H1 (cell line): ENCODE measurements around the gene INTS7. TPM values are rescaled to one million over a fixed set of nuclear protein-coding genes. Genes with fewer than 3 reads are reported as not detected.

Experiments
- CTCF ChIA-PET: fragments of 300-600 bp; sonication (Branson Sonifier 250); formaldehyde crosslinking; loops from one replicate; lab custom pipeline; 2021; ENCODE audit not compliant: partially characterized antibody; lab: Charles Lee
- POLR2A ChIA-PET: fragments of 300-600 bp; sonication (Branson Sonifier 250); formaldehyde crosslinking; loops from one replicate; lab custom pipeline; 2021; ENCODE audit warnings: inconsistent platforms; ENCODE audit not compliant: partially characterized antibody; lab: Charles Lee
- DNase-seq, 2 experiments: peaks; one replicate each; pipeline versions ENCODE4 v3.0.0 to v3.0.0-alpha.2; 2010 to 2022; ENCODE audit warnings: low spot score in 2 of 2, low read depth in 1 of 2, mixed read lengths in 1 of 2
- FAIRE-seq: peaks from 2 replicates; lab custom pipeline; 2011; peaks lifted over from hg19 to GRCh38; lab: Jason Lieb, UNC
- H2AFZ ChIP-seq: 2 replicates; pipeline ENCODE4 v1.8.1; 2012; ENCODE audit warnings: low read length, inconsistent platforms
- H2AK5ac ChIP-seq: 2 replicates; pipeline ENCODE4 v1.6.1; 2013; ENCODE audit warnings: low read depth, low read length
- H2BK120ac ChIP-seq: replicated peaks from 2 replicates; pipeline ENCODE3; 2013; ENCODE audit warnings: low read depth, low read length, inconsistent platforms
- H2BK12ac ChIP-seq: 2 replicates; pipeline ENCODE4 v1.6.1; 2013; ENCODE audit warnings: low read depth, low read length
- H2BK15ac ChIP-seq: 2 replicates; pipeline ENCODE4 v1.6.1; 2013; ENCODE audit warnings: low read length
- H2BK20ac ChIP-seq: 2 replicates; pipeline ENCODE4 v1.6.1; 2013; ENCODE audit warnings: low read length
- H2BK5ac ChIP-seq: 2 replicates; pipeline ENCODE4 v1.6.1; 2013; ENCODE audit warnings: low read depth, low read length
- H3K14ac ChIP-seq: 2 replicates; pipeline ENCODE4 v1.6.1; 2013; ENCODE audit warnings: inconsistent platforms; ENCODE audit not compliant: insufficient read length
- H3K18ac ChIP-seq: 2 replicates; pipeline ENCODE4 v1.6.1; 2013; ENCODE audit warnings: low read length; ENCODE audit errors: extremely low read depth
- H3K23ac ChIP-seq: 2 replicates; pipeline ENCODE4 v1.6.1; 2013; ENCODE audit warnings: inconsistent platforms; ENCODE audit not compliant: insufficient read length
- H3K23me2 ChIP-seq: 2 replicates; pipeline ENCODE4 v1.6.1; 2013; ENCODE audit warnings: low read depth, low read length
- H3K27ac ChIP-seq: 2 replicates; pipeline ENCODE4 v1.6.1; 2011; ENCODE audit warnings: low read depth, low read length, inconsistent platforms
- H3K27me3 ChIP-seq, 4 experiments: replicated peaks in 1 of 4; 1 replicate in 1 of 4; 2 replicates in 3 of 4; pipeline versions ENCODE4 v1.6.1 to v1.8.1; 2011 to 2013; ENCODE audit warnings: low read length in 3 of 4, mild to moderate bottlenecking in 3 of 4, inconsistent platforms in 2 of 4, mixed read lengths in 2 of 4, moderate library complexity in 1 of 4; ENCODE audit not compliant: control insufficient read depth in 3 of 4, insufficient read depth in 3 of 4; ENCODE audit errors: extremely low read depth in 1 of 4
- H3K36me3 ChIP-seq, 4 experiments: 2 replicates each; pipeline versions ENCODE4 v1.6.1 to v1.8.1; 2011 to 2013; ENCODE audit warnings: mild to moderate bottlenecking in 4 of 4, low read length in 3 of 4, moderate library complexity in 2 of 4, control low read depth in 1 of 4, inconsistent platforms in 1 of 4; ENCODE audit not compliant: insufficient read depth in 4 of 4, control insufficient read depth in 2 of 4
- H3K4ac ChIP-seq: replicated peaks from 2 replicates; pipeline ENCODE3; 2013; ENCODE audit warnings: low read length, low read depth, mixed read lengths, inconsistent platforms; ENCODE audit not compliant: insufficient read length
- H3K4me1 ChIP-seq, 4 experiments: replicated peaks in 1 of 4; 1 replicate in 1 of 4; 2 replicates in 3 of 4; pipeline versions ENCODE4 v1.6.1 to v1.8.1; 2011 to 2013; ENCODE audit warnings: low read length in 3 of 4, inconsistent platforms in 2 of 4, mixed read lengths in 1 of 4; ENCODE audit not compliant: insufficient read depth in 4 of 4, control insufficient read depth in 3 of 4
- H3K4me2 ChIP-seq, 2 experiments: 2 replicates each; pipeline versions ENCODE4 v1.6.1 to v1.8.1; 2011 to 2013; ENCODE audit warnings: low read depth in 2 of 2, low read length in 2 of 2, control low read depth in 1 of 2, inconsistent platforms in 1 of 2, mild to moderate bottlenecking in 1 of 2; ENCODE audit not compliant: insufficient read depth in 1 of 2
- H3K4me3 ChIP-seq, 4 experiments: fragments of 200-600, 300-600 bp in 1 of 4; sonication (generic), shearing (Covaris generic), sonication (Bioruptor Twin) in 1 of 4; 2 replicates each; pipeline versions ENCODE4 v1.5.1 to v1.8.1; 2011 to 2016; ENCODE audit warnings: low read length in 4 of 4, low read depth in 3 of 4, control low read depth in 2 of 4, inconsistent platforms in 2 of 4, mild to moderate bottlenecking in 2 of 4, mixed read lengths in 1 of 4, moderate library complexity in 1 of 4; ENCODE audit not compliant: insufficient read depth in 2 of 4; ENCODE audit errors: extremely low read depth in 1 of 4
- H3K56ac ChIP-seq: replicated peaks from 2 replicates; pipeline ENCODE3; 2013; ENCODE audit warnings: low read depth, mild to moderate bottlenecking, mixed read lengths, low read length, inconsistent platforms; ENCODE audit not compliant: insufficient read length
- H3K79me1 ChIP-seq: 2 replicates; pipeline ENCODE4 v1.6.1; 2013; ENCODE audit warnings: low read depth, low read length, control low read depth
- H3K79me2 ChIP-seq, 2 experiments: 2 replicates each; pipeline versions ENCODE4 v1.6.1 to v1.8.1; 2012 to 2013; ENCODE audit warnings: low read length in 2 of 2, mild to moderate bottlenecking in 2 of 2, inconsistent platforms in 1 of 2; ENCODE audit not compliant: insufficient read depth in 2 of 2, control insufficient read depth in 1 of 2
- H3K9ac ChIP-seq, 4 experiments: replicated peaks in 1 of 4; 1 replicate in 1 of 4; 2 replicates in 3 of 4; pipeline versions ENCODE4 v1.6.1 to v1.8.1; 2011 to 2013; ENCODE audit warnings: low read depth in 3 of 4, low read length in 3 of 4, control low read depth in 2 of 4, mild to moderate bottlenecking in 2 of 4, moderate library complexity in 2 of 4, inconsistent platforms in 1 of 4; ENCODE audit errors: extremely low read depth in 1 of 4
- H3K9me3 ChIP-seq, 2 experiments: 2 replicates each; pipeline versions ENCODE4 v1.6.1 to v1.8.1; 2012 to 2013; ENCODE audit warnings: mild to moderate bottlenecking in 2 of 2, moderate library complexity in 2 of 2, control low read depth in 1 of 2, inconsistent platforms in 1 of 2, low read depth in 1 of 2, low read length in 1 of 2, mixed read lengths in 1 of 2; ENCODE audit not compliant: insufficient read depth in 2 of 2
- H4K20me1 ChIP-seq, 2 experiments: replicated peaks in 1 of 2; 2 replicates each; pipeline versions ENCODE3 to v1.8.1; 2011 to 2013; ENCODE audit warnings: inconsistent platforms in 2 of 2, low read length in 2 of 2, mild to moderate bottlenecking in 1 of 2; ENCODE audit not compliant: insufficient read depth in 2 of 2, control insufficient read depth in 1 of 2
- H4K5ac ChIP-seq: 2 replicates; pipeline ENCODE4 v1.6.1; 2013; ENCODE audit warnings: low read length, low read depth, mixed read lengths, inconsistent platforms; ENCODE audit not compliant: insufficient read length
- H4K8ac ChIP-seq: 2 replicates; pipeline ENCODE4 v1.8.0; 2013; ENCODE audit warnings: mild to moderate bottlenecking, moderate library complexity, low read length, inconsistent platforms; ENCODE audit not compliant: insufficient read depth; ENCODE audit errors: extremely low read depth
- H4K91ac ChIP-seq: replicated peaks from 2 replicates; pipeline ENCODE3; 2013; ENCODE audit warnings: low read length, mixed read lengths, inconsistent platforms; ENCODE audit not compliant: insufficient read length
- BRCA1 ChIP-seq: IDR thresholded peaks from 2 replicates; pipeline ENCODE4 v1.6.1; 2012; ENCODE audit warnings: low read depth, low read length, improper control_type of control experiment
- CBX5 ChIP-seq: fragments of 300-800, 300-1000 bp; sonication (generic); IDR thresholded peaks from 2 replicates; pipeline ENCODE4 v1.7.1; 2016; ENCODE audit warnings: antibody characterized with exemption, low read length, low read depth
- EZH2 ChIP-seq: fragments of 200-600 bp; sonication (generic); IDR thresholded peaks from 2 replicates; pipeline ENCODE4 v1.7.1; 2012; ENCODE audit warnings: low read depth, mild to moderate bottlenecking, moderate library complexity, low read length, inconsistent platforms; ENCODE audit not compliant: severe bottlenecking
- WGBS, 2 experiments: shearing (Covaris generic) in 1 of 2; methylation state at CpG; one replicate each; pipeline versions ENCODE4 v1.1.6 to v1.1.7; 2013 to 2015; ENCODE audit warnings: low lambda C conversion rate in 2 of 2, mixed read lengths in 2 of 2, inconsistent platforms in 1 of 2, low coverage in 1 of 2, missing lambda C conversion rate in 1 of 2; ENCODE audit not compliant: insufficient replicate concordance in 2 of 2, insufficient coverage in 1 of 2, insufficient read length in 1 of 2; ENCODE audit errors: extremely low coverage in 1 of 2, missing lambda C conversion rate in 1 of 2; 5-methylcytosine and 5-hydroxymethylcytosine counted together
- polyA plus RNA-seq, 7 experiments: library from polyadenylated mRNA; depleted of rRNA in 3 of 7; stranded (reverse) in 5 of 7; unstranded in 2 of 7; fragments of >200 nt in 5 of 7; fragments of 200-250 nt in 2 of 7; gene quantifications; 1 replicate in 5 of 7; 2 replicates in 1 of 7; 4 replicates in 1 of 7; pipeline versions ENCODE4 v1.2.1 to v1.2.3, GENCODE V29; 2011 to 2013; ENCODE audit warnings: missing spikeins in 2 of 7, mixed read lengths in 2 of 7
- total RNA-seq: library from RNA; stranded (reverse); fragmentation: NEBNext Ultra II Directional; extraction: Animal tissue kit (Norgen Biotek cat#: 25700); gene quantifications from 2 replicates; pipeline ENCODE4 v1.2.1, GENCODE V29; 2021
- TF ChIP-seq, protein P1 (sequence below): IDR thresholded peaks from 2 replicates; pipeline ENCODE4 v1.6.1; 2011; ENCODE audit warnings: low read depth, mild to moderate bottlenecking, low read length; ENCODE audit not compliant: insufficient read depth

Gene INTS7
- total and polyA plus RNA-seq, 2 of the 8 experiments (the other 6 are each of a cell fraction or from before 2014, with no cell fraction given): 15.2 to 22.4 TPM

DNA sequence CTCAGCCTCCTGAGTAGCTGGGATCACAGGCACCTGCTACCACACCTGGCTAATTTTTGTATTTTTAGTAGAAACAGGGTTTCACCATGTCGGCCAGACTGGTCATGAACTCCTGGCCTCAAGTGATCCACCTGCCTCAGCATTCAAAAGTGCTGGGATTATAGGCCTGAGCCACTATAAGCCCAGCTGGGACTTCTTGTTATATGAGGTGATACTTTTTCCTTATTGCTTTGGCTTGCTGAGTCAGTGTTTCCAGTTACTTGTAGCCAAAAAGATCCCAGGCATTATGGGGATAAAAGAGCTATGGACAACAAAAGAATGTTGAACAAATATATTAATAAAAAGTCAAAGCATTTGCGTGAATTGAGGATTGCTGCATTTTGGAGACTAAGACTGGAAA is 134.9 kb downstream of the INTS7 start:
- Histone ChIP-seq H4K5ac (no peak overlapping the region), H4K8ac (no peak overlapping the region), H3K27ac (no peak overlapping the region), H2BK120ac (no peak overlapping the region), H2BK15ac (no peak overlapping the region), H2BK20ac (no peak overlapping the region), H3K79me2 (no peaks in the 10 kb centered on the region), H3K56ac (no peak overlapping the region), H3K18ac (no peak overlapping the region), H2AFZ (no peak overlapping the region), H4K20me1 (no peaks in the 10 kb centered on the region), H3K27me3 (no peaks in the 10 kb centered on the region), H3K23ac (no peak overlapping the region), H3K14ac (no peak overlapping the region), H2BK12ac (no peak overlapping the region), H3K4ac (no peak overlapping the region), H3K4me1 (no peaks in the 10 kb centered on the region), H3K4me2 (no peak overlapping the region), H3K9ac (no peak overlapping the region), H4K91ac (no peak overlapping the region), H2BK5ac (no peak overlapping the region), H3K79me1 (no peaks in the 10 kb centered on the region), H3K23me2 (no peaks in the 10 kb centered on the region), H3K36me3 (no peaks in the 10 kb centered on the region), H3K4me3 (no peak overlapping the region), H3K9me3 (peaks cover 12 to 15% of the 10 kb centered on the region in 2 experiments), H2AK5ac (no peak overlapping the region)
- ChIA-PET POLR2A (interaction anchor here (1.6 kb wide), 1 partner anchor 12 kb away, joined by 3 read pairs; no protein-coding TSS in a partner anchor), CTCF (interaction anchor here (0.7 kb wide), 1 partner anchor 10 kb away, joined by 3 read pairs; no protein-coding TSS in a partner anchor)
- no peak for DNase-seq
- TF ChIP-seq, protein P1, sequence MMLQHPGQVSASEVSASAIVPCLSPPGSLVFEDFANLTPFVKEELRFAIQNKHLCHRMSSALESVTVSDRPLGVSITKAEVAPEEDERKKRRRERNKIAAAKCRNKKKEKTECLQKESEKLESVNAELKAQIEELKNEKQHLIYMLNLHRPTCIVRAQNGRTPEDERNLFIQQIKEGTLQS: no peak
- TF ChIP-seq BRCA1 (no peak), CBX5 (no peak), EZH2 (no peak)
- FAIRE-seq: no peak
- WGBS, 2 experiments: 90% methylated on average over 2 of the region's 2 CpGs; no CpG with 5 or more reads in 1 of the 2 experiments
